Suppressor macrophage treated with lipopolysaccharide for 1 hour (primary cell): ENCODE measurements around the gene IL17D.

Source experiments
- DNase-seq, 3 donors: peaks; one replicate each; pipeline ENCODE4 v3.0.0-alpha.2; 2020 to 2022

The IL17D gene

DNA sequence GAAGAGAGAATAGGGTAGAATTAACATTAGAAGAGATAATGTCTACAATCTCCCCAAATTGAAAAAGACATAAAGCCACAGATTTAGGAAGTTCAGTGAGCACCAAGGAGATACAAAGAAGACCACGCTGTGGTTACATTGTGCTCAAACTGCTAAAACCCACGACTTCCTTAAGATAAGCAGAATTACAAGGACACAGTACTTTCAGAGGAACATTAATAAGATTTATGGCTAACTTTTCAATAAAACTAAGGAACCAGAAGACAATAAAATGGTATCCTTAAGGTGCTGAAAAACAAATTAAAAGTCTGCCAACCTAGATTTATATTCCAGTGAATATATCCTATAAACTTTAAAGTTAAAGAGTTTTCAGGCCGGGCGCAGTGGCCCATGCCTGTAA, 7.4 kb upstream of the IL17D start:
- DNase-seq: no peak

DNA sequence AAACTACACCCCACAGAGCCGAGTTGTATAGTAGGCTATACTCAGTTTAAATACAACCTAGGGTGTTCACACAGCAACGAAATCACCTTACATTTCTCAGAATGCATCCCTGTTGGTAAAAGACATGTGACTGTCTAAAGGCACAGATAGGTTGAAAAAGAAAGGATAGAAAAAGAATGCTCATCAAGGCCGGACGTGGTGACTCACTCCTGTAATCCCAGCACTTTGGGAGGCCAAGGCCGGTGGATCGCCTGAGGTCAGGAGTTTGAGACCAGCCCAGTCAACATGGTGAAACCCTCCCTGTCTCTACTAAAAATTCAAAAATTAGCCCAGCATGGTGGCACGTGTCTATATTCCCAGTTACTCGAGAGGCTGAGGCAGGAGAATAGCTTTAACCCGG, 3.8 kb upstream of the IL17D start:
- no peak for DNase-seq

DNA sequence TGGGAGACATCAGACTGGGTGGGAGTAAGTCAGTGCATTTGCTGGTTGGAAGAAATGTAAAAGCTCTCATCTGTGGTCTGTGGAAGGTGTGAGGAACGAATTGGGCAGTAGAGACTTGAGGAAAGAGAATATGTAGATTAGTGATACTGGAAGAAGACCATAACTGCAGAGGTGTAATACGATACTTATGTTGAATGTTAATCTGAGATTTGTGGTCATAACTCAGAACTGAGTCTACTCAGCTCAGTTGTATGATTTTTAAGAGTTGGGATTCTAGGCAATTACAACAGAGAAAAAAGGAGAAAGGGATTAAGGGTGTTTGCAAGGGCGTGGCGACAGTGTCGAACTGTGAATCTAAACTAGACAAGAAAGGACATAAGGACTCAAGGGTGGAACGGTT, 3.2 kb upstream of the IL17D start:
- no peak for DNase-seq

DNA sequence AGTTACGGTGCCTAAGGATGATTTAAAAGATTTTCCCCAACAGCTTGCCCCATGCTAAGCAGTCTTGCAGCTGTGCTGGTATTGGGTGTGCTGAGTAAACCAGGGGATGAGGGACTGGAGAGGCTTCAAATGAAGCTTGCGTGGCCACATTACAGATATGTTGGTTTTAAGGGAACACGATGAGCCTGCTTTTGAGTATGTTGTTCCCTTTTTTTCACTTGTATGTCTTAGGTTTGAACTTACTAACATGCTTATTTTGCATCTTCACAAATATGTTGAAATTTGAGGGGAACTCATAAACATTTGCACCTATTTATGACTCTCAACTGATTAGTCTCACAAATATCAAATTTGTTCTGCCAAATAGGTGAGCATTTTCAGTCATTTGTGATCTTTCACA, 2.0 kb upstream of the IL17D start:
- DNase-seq: peak in 2 of 3 donors; percentile 18 to 23

DNA sequence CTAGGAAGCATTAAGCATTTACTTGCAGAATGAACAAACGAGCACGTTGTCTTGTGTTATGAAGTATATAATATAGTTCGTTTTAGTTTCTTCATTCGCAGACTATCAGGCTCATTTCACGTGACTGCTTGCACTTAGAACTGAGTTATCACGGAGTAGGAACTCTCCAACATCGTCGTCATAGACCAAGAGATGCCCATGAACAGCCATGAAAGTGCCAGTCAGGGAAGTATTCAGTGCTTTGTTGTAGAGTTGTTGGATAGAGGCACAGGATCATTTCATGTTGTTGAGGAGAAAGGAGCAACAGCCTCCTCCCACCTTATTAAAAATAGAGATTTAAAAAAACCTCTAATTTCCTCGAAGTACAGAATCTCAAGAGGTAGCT, 977 bp upstream of the IL17D start:
- peak; percentile 35 to 55 (median 48) for DNase-seq

DNA sequence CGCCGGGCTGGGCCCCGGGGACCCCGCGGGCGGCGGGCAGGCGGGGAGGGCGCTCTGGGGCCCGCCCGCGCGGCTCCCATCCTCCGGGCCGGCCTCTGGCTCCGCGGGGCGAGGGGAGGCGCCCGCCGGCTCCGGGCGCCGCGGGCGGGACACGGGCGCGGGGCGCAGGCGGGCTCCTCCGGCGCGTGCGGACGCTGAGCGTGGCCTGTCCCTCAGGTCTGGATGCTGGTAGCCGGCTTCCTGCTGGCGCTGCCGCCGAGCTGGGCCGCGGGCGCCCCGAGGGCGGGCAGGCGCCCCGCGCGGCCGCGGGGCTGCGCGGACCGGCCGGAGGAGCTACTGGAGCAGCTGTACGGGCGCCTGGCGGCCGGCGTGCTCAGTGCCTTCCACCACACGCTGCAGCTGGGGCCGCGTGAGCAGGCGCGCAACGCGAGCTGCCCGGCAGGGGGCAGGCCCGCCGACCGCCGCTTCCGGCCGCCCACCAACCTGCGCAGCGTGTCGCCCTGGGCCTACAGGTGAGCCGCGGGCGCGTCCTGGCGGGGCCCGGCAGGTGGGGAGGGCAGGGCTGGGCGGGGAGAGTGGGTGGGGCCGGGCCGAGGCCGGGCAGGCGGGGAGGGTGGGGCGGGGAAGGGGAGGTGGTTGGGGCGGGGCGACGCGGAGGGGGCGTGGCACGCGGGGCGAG, 420 bp downstream of the IL17D start:
- peak; percentile 79 to 91 (median 84) for DNase-seq

DNA sequence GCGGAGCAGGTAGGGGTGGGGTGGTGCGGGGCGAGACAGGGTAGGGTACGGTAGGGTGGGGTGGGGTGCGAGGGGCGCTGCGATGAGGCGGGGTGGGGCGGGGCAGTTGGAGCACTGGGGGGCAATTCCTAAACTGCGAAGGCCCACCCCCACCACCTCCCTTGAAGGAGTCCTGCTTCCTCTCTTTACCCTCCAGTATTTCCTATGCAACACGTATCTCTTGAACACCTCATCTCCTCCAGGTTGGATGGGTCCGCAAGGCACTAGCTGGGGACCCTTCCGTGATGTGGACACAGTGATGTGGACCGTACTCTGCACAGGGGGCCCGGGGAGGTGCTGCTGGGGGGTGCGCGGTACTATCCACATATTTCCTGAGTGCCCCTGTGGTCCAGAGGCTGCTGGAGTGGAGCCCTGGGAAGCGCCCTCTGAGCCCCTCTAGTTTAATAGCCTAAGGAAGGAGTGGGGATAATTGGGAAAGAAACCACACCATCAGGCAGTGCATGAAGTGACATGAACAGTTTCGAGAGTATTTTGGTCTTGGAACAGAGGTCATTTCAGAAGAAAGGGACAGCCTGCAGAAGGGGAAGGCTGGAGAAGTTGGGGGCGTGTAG, 1.1 kb downstream of the IL17D start:
- no peak for DNase-seq

DNA sequence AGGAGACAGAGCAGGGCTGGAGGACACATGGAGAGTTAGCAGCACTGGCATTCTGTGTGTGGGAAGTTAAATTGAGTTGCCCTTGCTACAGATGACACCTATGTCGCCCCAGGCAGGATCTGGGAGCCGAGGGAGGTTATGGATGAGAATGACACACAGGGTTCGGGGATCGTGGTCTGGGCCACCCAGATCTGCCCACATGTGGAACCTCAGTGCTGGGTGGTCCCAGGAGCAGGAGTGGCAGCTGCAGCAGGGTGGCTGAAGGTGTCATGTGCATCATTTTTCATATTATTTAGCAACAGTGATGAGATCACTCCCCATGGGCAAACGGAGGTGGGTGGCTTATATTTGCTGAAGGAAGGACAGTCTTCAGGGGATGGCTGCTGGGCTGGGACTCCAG, 3.2 kb downstream of the IL17D start:
- DNase-seq: peak in 2 of 3 donors; percentile 28 to 32

DNA sequence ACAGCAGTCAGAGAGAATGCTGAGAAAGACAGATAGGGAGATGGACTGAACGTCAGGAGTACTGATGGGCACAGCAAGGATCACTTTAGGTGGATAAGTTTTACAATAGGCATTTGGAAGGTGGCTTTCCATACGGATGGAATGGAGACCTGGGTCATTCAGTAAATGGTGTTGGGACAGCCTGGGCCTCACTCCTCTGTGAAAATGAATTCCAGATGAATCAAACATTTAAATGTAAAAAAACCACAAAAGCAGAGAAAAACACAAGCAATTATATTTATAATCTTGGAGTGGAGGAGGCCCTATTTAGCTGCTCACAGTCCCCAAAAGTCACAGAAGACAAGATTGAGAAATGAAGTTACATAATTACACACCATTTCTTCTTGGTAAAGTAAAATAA, 4.7 kb downstream of the IL17D start:
- no peak for DNase-seq

DNA sequence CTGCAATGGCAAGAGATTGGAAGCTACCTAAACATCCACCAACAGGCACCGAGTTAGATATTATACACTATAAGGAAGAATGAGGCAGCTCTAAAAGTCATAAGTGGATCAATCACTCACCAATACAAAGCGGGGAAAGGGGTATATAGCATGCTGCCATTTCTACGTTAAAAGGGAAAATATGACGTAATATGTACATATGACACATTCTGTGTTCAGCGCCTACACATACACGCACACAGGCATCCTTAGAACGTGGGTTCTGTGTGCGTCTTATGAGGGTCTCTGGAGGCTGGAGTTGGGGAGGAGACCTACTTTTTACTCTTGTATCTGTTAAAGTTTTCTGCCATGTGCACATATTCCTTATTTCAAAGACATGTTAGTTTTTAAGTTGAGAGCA, 5.9 kb downstream of the IL17D start:
- no peak for DNase-seq

DNA sequence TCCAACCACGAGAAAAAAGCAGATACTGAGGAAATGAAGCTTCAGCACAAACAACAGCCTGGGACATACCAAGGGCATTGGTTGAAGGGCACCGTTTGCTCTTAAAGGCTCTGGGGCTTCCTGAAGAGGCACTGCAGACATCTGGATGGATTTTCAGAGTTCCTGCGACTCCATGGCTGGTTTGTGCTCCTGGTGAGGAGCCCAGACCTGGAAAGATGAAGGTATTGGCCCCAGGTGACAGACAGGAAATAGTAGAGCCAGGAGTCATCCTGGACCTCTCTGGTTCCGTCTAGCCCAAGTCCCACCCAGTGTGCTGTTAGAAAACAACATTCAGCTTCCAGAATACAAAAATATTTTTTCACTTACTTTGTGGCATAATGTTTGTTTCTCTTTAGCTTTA, 6.3 kb downstream of the IL17D start:
- DNase-seq: no peak

DNA sequence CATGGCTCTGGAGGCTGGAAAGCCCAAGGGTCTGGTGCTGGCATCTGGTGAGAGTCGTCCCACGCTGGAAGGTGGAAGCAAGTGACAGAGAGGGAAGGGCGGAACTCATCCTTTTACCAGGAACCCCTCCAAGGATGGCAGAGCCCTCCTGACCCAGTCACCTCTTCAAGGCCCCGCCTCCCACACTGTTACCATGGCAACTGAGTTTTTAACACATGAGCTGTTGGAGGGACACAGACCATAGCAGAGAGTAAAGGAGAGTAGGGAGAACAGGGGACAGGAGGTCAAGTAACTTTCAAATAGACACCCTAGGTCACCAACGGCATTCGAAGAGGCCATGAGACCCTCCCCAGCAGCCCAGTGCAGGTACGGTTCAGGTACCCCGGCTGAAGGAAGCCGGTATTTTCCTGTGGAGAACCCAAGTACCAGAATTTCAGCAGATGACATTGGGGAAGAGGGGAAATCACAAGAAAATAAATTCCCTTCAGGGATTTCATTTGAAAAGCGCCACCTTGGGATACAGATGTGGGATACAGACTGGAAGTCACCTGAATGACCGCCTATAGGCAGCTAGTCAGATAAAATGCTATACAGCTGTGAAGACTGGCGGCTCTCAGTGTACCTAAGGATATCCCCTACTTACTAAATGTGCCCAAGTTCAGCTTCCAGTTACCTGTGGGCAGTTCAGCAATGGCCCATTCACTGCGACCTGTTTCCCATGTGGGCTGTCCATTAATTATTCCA, 8.0 kb downstream of the IL17D start:
- peak in 1 of 3 donors; percentile 24 for DNase-seq

DNA sequence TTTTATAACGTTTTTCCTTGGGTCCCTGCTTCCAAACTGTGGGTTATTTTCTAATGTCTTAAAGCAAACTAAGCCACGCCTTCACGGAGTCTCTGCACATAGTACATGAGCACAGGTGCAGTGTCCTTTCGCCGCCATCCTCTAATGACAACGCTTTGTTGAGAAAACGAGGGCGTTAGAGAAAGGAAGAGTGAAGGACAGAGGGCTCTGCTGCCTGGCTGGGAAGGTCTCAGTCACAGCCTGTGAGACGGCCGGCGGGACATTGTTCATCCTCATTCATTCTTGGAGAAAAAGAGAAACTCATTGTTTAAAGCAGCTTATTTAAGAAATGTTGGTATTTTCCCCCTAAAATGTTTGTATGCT, 9.5 kb downstream of the IL17D start:
- DNase-seq: no peak

DNA sequence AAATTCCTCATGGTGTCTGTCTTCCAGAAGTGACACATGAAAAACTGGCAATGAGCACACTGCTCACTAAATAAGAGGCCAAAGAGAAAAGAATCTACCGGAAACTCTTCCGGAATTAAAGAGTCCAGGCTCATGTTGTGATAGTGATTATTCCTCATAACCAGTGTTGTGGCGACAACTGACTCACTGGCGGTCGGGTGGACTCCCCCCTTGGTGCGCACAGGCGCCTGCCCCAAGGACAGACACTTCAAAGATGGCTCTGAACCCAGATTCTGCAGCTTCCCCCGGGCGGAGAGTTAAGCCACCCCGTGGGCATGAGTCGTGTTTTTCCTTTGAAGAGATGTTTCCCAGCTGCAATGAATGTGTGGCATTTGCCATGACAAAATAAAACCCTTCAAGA, 10.3 kb downstream of the IL17D start:
- peak in 2 of 3 donors; percentile 15 to 18 for DNase-seq

DNA sequence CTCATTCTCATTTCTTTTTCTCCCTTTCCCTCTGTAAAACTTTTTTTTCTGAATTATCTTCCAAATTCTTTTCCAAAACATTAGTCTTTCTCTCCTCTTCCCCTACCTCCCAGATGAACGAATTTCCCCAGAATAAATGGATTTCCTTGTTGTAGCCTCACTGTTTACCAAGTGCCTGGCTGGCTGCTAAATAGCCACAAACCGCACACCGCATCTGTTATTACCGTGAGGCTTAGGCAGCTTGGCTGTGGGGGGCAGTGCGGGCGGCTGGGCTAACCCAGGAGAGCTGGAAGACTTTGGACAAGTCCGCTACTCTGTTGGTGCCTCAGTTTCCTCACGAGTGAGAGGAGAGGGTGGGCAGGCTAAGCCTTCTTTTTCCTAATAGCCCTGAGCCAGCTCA, 10.7 kb downstream of the IL17D start:
- DNase-seq: no peak

DNA sequence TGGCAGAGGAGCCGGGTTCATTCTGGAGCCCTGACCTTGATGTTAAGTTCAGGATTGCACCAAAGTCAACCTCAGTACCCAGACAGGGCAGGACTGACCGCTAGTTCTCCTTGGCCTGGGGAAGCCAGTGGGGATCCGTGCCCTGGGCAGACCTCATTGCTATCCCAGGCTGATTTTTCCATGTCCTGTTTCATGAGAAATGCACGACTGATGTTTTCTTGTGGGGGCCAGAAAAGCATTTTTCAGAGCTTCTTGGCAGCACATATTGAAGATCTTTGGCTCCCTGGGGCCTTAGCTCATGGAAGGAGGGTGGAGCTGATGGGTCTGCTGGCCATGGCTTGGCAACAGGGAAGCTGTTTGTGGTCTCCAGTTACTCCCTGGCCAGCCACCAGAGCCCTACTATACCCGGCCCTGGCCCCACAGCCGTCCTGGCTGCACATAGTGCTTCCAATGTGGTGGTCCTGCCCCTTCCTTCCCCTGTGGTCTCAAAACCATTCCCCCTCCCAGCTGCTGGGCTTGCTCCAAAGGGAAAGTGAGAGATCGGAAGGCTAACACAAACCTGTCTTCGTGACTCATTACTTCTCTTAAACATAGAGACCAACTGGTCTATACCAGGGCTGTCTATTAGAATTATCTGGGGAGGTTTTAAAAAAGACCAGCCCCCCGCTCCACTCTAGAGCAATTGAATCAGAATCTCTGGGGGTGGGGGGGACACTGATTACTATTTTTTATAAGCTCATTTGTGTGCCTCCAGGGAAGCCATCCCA, 11.2 kb downstream of the IL17D start:
- no peak for DNase-seq

DNA sequence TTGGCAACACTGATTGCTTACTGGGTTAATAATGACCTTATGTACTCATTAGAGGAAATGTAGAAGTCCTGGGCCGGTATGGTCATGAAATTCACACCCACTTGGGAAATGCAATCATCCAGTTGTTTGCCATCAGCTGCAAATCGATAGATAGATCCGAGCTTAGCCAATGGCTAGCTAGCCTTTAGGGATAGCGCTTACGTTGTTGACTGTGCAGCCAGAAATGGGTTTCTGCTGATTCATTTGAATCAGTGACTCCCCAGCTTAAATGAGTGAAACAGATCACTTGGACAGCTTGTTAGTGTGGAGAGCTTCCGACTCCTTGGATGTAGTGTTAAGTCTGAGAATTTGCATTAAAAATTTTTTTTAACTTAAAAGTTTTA, 11.8 kb downstream of the IL17D start:
- DNase-seq: no peak

DNA sequence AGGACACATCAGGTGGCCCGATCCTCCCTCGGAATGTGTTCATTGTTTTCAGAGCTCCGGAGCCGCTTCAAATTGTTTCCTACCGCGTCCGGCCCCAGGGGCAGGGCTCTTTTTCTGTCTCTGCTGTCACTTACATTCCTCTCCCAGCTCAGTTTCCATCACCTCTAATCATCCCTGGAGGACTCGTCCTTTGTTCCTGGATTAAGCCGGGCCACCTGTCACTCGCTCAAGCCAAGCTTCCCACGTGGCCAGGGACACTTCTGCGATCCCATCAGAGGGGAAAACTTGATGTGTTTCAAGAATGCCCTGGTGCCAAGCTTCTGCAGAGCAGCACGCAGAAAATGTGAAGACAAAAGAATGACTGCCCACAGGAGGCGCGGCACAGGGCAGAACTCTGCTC, 13.5 kb downstream of the IL17D start:
- DNase-seq: no peak

DNA sequence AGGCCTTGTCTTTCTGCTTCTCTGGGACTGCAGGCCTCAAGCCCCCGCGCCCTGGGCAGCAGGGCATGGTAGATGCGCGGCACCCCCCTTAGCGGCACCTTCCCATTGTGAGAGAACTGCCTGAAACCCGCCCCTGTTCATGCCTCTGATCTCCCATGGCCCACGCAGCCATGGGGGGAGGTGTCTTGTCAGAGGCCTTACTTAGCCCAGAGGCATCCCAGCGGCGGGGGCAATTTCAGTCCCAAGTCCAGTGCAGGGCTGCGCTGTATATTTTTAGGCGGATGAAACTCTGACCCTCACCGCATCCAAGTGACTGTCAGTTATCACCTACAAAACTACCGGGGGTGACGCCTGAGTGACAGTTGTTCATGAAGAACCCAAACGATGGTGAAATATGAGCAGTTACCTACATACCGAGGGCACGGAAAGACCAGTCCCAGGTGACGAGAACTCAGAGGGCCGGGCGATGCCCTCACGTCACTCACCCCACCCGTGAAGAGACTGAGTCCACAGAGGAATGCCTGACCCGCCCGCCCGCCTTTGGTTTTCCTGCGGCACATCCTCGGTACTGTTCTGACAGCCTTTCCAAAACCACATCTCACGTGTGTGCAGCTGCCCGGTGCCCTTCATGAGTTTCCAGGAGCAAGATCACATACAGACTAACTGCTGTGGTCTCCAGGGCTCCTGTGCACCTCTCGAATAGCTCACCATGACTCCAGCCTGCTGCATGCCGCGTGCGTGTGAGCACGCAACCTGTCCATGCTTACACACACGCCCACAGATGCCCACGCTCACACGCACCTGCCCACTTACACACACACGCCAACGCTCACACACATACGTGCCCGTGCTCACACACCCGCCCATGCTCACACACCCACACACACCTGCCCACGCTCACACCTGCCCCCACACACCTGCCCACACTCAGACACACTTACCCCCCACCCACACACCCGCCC, 14.4 kb downstream of the IL17D start:
- DNase-seq: no peak

DNA sequence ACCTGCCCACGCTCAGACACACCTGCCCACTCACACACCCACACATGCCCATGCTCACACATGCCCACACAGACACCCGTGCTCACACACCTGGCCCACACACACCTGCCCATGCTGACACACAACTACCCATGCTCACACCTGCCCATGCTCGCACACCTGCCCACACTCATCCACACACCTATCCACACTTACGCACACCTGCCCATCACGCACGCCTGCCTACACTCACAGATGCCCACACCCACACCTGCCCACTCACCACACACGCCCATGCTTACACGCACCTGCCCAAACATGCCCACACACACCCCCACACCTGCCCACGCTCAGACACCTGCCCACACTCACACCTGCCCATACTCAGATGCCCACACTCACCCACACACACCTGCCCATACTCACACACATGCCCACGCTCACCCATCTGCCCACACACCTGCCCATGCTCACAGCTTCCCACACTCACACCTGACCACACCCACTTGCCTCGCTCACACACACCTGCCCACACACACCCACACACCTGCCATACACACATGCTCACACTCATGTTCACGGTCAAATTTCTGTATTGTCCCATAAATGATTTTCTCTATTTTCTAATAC, 15.6 kb downstream of the IL17D start:
- DNase-seq: no peak

DNA sequence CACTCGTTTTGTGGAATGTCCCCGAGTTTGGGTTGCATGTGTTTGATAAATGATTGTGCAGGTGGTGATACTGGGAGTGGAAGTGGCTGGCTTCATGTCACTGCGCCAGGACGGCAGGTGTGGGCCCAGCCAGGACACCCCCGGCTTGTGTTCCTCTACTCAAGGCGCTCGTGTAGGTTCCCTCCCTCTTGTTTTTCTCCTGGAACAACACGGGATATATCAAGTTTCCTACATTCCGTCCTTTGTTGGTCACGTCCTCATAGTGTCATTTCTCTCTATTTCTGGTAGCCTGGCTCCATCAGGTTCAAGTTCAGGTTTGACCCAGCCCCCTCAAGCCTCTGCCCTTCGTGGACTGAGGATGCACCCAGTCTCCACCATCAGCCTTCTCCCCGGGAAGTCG, 16.3 kb downstream of the IL17D start:
- DNase-seq: no peak

DNA sequence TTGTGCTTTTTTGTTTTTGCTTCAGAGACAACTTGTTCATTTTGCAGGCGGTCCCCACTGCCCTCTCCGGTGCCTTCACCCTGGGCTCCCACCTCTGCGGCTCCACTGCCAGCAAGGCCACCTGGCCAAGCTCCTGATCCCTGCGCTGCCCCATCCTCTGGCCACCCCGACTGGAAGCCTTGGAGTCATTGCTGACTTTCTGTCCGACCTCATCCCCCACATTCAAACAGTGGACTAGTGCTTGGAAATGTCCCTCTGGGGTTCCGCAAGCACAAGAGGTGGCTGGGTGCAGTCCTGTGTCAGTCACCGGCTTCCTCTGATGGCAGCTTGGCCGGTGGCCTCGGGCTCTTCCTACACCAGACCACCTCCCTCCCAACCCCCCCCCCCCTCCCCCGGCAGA, 17.0 kb downstream of the IL17D start:
- DNase-seq: no peak
